Stimulated activated CD4-positive, alpha-beta T cell treated with anti-CD3 and anti-CD28 coated beads, Interleukin-4, amount 100 ng/mL, for 48 hours (primary cell): ENCODE data around the gene C4orf17.
"Not testable (repeated sequence)": the region's sequence is repeated elsewhere in the genome, so short reads cannot be mapped to it uniquely, and the experiment has no call there.

ENCODE experiments used
- DNase-seq, 2 donors: peaks; one replicate each; pipeline ENCODE4 v3.0.0-alpha.2; 2020; ENCODE audit warnings: low read depth in 2 of 2

The C4orf17 gene

DNA sequence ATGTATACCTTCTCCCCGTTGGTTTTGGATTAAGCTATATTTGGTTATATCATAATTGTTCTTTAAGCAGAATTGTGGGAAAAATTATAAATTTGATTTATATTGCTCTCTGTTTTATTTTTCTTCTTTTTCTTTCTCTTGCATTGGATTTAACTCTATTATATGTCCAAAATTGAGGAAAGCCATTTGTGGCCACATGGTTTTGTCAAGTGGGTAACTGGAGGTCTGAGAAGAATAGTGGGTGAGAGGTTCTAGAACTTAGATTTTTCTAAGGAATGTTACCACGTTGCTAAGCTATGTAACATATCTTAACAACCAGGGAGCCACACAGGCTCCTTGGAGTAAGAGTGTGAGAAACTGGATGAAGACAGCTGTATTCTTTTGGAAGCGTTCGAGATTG is at the start of gene C4orf17:
Gene C4orf17, plus strand, starts transcription at position 301 of the 400 bp plus-strand sequence. CDS start 2,061 bp downstream, outside the sequence.
- no peak for DNase-seq

DNA sequence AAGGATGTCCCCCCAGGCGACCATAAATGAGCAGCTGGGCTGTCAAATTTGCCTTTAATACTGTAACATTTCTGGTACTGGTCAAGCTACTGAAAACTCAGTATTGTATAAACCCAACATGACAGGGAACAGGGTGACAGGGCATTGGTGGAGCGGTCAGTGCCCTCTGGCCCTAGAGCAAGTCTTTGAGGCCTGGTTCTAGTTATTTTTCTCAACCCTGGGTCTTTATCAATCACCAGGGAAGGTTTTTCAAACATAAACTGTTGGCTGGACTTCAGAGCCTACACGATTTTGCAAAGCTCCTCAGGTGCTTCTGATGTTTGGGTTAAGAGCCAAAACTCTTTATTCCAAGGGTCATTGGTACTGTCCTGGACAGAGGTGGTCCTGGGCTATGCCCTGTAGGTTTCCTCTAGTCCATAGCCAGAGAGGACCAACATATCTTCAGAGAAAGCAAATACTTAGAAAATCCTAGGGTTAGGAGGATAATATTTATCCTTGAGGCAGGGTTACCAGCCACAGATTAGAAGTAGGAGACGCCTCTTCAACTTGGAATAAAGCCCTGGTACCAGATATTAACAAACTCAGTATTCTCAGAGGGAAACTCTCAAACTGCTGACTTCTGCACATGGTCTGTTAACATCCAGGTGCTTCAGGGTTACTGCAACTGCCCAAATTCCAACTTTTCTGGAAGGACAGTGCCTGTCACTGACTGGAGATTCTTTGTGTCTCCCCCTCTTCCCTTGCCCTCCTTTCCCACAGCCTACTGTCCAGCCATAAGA is 49.0 kb upstream of the C4orf17 start:
- DNase-seq = no peak

DNA sequence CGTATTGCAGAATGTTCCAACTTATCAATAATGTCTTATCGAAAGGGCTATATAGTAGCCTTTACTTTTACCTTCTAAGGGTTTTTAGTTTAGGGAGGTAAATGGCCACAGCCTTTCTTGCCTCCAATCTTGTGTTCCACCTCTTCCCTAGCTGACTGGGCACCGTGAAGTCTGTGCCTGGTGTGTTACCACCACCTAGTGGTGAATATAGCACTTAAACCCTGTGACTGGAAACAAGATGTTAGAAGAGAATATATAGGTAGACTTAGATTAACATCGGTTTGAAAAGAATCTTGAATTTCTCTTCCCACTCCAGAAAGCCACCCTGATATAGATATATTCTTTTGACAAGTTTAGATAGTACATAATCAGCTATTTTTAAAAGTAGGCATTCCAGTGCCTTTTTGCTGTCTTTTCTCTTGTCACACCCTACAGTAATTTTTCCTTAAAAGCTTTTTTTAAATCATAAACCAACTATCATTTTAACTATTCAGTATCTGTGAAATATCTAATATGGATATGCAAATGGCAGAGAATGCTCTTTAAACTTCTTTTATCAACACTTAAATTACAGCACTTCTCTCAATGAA is 47.9 kb upstream of the C4orf17 start:
- peak; percentile 10 to 30 for DNase-seq

DNA sequence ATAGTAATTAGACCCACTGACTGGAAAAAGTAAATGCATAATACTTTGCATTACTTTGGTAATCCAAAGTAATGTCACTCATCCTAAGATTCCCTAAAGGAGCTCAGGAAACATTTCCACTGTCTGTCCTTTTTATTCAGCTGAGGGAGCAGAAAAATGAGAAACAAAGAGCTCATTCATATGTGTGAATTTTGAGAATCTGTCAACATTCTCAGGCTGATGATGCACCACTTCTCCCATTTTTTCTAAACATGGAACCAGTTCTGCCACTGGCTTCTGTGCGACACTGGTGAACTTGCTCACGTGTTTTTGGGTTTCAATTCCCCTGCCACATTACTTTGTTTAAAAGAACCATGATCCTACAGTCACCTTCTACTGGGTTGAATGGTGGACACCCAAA is 47.3 kb upstream of the C4orf17 start:
- no peak for DNase-seq

DNA sequence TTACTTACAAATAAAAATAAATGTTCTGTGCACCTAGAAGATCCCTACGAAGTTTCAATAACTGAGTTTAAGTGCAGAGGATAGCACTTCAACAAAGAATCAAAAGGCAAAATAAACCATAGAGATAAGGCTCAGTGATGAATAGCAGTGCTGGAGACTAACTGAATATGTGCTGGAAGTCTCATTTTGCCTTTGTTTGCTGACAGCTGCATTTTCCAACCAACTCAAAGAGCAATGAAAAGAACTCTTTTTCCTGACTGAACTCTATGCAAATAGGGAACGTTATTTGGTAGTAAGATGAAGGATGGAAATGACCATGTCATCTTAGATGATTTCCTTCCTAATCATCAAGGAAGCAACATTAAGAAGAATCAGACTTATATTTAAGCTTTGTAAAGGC is 42.9 kb upstream of the C4orf17 start:
- no peak for DNase-seq

DNA sequence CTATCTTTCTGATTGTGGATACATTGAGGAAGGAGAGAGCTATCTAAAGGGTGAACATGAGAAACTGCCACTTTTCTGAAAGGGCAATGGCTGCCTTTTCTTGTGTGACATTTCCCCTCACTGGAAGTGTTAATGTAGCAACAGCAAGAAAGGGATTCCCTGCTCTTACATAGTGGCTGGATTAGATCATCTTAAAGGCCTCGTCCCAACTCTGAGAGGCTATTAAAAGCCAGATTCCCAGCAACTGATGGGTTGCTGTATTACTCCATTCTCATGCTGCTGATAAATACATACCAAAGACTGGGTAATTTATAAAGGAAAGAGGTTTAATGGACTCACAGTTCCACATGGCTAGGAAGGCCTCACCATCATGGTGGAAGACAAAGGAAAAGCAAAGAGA is 41.9 kb upstream of the C4orf17 start:
- no peak for DNase-seq

DNA sequence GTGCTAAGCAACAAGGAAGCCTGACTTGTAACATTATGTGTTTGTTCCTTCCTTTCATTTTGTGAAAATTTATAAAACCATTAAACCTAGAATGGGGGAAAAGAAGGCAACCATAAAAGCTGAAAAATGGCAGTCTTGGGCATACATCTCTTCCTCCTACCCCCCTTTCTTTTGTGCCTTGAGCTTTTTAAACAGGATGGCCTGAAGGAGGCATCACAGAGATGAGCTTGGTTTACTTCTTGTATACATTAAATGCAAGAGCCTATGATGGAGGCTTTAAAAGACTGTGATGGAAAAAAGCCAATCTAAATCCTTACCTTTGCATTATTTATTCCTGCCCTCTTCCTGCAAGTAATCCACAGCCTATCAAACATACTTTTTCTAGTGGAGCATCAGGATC is 39.5 kb upstream of the C4orf17 start:
- no peak for DNase-seq

DNA sequence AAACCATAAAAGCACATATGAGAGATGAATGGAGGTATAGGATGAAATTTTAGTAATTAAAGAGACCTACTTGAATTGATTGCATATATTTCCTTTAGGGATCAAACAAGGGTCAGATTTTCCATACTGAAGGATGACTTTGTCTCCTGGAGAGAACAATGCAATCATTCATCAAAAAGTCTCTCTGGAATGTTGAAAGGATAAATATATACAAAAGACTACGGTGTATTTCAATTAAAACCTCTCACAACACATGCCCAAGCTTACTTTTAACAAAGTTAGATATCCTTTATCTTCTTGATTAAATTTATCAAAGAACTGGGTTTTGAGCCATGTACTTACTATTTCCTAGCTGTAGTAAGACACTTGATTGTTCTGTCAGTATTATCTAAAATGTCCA is 38.9 kb upstream of the C4orf17 start:
- no peak for DNase-seq

DNA sequence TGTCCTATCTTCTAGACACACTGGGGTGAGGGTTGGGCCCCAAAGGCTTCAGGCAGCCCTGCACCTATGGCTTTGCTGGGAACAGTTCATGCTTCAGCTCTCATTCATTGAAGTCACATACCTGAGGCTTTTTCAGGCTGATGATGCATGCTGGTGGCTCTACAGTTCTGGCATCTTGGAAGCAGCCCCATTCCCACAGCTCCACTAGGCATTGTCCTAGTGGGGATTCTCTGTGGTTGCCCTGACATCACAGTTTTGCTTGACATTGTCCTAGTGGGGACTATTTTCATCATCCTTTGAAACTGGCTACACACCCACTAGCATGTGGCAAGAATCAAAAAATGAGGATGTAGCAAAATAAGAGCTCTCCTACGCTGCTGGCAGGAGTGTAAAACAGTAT is 37.7 kb upstream of the C4orf17 start:
- DNase-seq = no peak

DNA sequence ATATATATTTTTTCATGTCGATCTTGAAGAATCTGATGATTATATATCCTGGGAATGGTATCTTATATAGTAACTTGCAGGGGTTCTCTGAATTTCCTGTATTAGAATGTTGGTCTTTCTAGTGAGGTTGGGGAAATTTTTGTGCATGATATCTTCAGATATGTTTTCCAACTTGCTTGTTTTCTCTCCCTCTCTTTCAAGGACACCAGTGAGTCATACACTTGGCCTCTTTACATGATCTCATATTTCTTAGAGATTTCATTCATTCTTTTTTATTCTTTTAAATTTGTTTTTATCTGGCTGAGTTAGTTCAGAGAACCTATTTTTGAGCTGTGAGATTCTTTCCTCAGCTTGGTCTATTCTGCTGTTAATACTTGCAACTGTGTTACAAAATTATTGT is 27.2 kb upstream of the C4orf17 start:
- DNase-seq = no peak

DNA sequence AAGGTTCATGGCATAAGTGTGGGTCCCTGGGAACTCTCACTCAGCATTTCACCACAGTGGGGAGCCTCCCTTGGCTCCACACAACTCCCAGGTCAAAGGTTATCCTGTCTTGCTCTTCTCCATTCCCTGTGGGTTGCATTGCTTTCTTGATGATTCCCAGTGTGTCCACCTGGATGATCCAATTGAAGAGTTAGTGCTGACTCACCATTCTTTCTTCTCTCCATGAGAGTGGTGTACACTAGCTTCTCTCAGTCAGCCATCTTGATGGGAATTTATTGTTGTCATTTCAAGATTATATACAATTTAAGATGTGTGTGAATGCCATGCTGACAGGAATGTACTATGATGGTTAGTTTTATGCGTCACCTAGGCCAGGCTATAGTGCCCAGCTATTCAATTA is 25.6 kb upstream of the C4orf17 start:
- no peak for DNase-seq

DNA sequence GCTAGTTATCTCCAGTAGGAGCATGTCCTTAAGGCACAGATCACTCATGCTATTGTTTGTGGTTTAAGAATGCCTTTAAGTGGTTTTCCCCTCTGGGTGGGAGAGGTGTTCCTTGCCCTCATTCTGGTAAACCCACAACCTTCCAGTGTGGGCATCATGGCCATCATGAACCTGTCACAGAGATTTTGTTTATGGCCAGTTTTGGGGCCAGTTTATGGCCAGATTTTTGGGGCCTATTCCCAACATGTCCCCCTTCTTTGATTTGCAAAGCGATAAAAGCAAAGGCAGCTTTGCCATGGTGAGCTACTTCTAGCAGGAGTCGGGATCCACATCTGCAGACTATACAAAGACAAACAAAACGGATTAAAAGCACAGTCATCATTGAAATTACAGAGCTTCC is 24.2 kb upstream of the C4orf17 start:
- DNase-seq = not testable (repeated sequence)

DNA sequence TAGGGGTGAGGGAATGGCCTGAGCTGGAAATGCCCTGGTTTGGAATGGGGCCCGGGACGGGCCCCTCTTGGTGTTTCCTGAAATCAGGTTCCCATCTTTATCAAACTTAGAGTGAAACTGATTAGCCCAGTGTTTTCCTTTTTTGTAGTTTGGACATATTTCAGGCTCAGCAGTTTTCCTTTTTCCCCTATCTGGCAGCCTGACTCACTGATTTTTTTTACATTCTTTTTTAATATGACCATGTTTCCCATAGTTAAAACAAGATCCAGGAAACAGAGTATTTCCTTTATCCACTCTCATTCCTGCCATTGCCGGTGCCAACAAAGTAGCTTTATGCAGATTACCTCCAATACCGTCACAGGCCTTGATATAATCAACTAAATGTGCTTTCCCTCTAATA is 20.5 kb upstream of the C4orf17 start:
- DNase-seq = no peak

DNA sequence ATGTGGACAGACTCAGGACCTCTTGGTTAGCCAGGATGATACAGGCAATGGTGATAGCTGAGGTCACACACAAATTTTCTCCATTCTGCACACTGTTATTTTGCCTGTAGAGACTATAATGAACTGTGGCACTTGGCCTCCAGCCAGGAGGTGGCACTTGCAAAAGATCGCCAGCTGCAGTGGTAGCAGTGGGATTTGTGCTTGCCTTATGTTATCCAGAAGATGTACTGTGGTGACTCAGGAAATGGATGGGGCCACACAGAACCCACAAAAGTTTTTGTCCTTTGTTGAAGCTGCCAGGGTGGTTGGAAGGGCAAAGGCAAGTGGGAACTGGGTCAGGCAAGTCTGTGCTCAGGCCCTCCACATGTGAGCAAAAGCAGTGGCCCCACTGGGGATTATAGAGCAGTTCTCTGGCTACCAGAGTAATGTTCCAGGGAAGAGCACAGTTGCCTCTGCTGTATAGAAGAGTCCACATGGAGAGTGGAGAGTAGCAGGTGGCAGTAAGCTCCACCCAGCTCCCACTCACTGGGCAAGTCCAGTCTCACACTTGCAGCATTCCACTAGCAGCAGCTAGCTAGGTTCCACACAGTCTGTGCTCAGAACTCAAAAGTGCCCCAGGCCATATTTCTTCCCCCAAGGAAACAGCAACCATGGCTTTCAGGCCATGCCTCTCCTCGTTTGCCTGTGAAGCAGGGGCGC is 5.9 kb upstream of the C4orf17 start:
- DNase-seq = no peak

DNA sequence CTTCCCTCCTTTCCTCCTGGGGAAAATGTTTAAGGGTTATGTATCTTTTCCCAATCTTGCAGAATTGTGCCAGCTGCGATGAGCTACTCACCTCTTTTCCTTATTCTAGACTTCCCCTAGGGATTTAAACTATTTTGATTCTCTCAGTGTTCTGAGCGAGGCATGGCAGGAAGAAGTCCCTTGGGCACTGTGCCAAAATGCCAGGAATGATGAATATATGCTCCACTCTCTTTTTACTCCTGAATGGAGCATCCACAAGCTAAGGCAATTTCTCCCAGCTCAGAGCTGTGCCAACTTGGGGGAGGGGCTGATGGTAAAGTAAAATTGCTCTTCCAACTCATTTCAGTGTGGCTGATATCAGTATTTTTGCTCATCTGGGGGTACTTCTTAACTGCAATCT is 4.0 kb upstream of the C4orf17 start:
- DNase-seq = no peak

DNA sequence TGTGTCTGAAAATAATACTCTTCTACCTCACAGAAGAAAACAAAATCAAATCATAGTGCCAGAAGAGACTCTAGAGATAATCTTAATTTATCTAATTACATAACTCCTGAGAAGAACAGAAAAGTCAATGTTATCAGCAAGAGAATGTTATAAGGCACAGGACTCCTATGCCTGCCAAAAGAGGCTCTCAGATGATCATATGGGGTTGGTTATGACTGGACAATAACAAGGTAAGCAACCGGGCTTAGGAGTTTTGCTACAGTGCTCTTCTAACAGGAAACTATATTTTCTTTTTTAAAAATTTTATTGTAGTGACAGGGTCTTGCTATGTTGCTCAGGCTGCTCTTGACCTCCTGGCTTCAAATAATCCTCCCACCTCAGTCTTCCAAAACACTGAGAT is 3.5 kb upstream of the C4orf17 start:
- DNase-seq = no peak

DNA sequence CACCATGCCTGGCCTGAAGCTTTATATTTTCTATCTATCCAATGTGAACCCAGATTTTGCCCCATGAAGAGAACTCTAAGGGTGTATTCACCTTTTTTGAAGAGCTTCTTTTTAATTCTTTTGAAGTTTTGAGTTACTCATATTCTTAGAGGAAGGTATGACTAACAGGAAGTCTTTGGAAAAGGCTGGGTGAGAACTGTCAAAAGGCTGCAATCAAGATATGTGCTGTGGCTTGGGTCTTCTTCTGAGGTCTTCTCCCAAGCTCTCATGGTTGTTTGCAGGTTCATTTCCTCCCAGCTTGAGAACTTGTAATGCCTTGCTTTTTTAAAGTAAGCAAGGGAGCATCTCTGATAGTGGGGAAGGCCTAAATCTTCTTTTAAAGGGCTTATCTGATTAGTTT is 3.1 kb upstream of the C4orf17 start:
- DNase-seq = no peak

DNA sequence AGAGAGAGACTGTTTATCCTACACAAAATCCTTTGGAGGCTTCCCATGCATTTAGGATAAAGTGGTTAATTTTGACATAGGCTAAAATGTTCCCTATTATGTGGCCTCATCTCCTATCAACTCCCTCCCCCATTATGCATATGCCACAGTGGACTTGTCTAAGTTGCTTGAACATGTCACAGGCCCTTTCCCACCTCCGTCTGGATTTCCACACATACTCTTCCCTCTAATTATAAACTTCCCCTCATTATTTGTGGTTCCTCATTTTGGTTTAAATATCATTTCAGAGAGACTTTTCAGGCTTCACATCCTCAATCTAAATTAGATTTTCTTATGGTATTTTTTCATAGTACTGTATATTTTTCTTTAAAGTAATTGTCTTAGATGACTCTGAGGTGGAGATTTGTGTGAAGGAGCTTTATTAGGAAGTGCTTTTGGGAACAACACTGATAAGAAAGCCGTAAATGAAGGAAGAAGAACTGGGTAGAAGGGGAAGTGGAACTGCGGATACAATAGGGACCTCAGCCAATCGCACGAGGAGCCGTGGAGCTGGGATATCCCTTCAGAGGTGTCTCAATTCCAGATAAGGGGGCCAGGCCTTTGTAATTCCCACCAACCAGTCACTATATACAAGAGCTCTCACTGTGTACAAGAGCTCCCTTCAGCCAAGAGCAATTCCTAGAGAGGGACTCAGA is 7.9 kb downstream of the C4orf17 start:
- no peak for DNase-seq

DNA sequence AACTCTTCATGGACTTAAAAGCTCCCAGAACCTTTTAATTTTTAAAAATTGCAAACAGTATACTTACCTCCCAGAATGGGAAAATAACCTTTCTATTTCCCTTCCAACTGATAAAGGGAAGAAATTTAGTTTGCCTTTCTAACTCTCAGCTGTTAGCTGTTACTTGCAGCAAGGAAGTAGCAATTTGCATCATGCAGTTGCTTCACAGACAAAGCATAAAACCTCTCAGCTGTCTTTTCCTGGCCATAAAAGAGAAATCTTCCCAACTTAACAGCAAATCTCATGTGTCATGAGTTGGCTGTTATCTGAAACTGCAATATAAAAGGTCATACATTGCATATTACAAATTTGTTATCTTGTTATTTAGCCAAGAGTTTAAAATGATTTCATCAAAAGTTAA is 18.4 kb downstream of the C4orf17 start:
- DNase-seq = no peak

DNA sequence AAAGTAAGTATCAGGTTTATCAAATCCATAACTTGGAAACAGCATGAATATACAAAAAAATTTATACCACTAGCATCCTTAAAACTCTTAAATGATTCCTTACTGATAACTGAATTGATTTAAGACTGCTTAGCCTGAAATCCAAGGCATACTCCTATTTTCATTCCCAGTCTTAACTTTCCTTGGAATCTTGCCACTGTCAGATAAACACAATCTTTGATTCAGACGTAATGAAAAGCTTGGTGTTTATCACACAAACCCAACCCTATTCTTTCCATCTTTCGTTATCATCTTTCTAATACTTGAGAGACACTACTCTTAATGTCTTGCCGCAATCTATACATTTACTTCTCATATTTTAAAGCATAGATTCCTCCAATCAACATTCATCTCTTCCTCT is 19.1 kb downstream of the C4orf17 start:
- DNase-seq = no peak

DNA sequence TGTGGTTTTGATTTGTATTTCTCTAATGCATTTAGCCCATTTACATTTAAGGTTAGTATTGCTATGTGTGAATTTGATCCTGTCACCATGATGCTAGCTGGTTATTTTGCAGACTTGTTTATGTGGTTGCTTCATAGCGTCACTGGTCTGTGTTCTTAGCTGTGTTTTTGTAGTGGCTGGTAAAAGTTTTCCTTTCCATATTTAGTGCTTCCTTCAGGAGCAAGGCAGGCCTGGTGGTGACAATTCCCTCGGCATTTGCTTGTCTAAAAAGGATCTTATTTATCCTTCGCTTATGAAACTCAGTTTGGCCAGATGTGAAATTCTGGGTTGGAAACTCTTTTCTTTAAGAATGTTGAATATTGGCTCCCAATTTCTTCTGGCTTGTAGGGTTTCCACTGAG is 23.9 kb downstream of the C4orf17 start:
- DNase-seq = not testable (repeated sequence)

DNA sequence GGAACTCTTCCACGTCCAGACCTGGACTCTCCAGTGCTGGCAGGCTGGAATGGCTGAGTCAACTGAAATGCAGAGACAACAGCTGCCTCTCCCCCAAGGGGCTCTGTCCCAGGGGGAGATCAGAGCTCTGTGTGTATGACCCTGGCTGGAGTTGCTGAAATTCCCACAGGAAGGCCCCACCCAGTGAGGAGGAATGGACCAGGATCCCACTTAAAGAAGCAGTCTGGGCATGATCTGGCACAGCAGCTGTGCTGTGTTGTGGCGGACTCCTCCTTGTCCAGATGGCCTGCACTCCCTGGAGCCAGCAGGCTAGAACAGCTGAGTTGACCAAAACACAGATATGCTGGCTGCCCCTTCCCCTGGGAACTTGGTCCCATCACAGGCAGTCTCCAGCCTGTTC is 25.4 kb downstream of the C4orf17 start:
- DNase-seq = no peak

DNA sequence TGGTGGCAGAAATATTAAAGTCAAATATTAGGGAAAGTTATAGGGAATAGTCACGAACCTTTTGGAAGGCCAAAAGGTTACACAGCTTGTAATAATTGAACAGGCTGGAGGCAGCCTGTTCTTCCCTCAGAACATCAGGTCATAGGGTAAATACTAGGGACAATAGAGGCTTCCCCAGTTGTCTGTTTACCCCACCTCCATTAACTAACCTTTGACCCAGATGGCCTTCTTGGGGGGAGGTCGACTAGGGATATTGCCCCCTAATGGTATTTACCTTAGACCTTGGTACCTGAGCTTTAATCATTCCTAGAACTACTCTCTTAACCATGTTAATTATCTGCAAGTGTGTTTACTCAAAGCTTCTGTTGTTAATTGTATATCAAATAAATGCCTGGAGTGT is 26.0 kb downstream of the C4orf17 start:
- DNase-seq = no peak
